Tibial artery (tissue), 4 donors: ENCODE data around the gene DNTTIP2.

Source experiments
- DNase-seq, 2 donors: peaks; one replicate each; pipeline ENCODE4 v3.0.0-alpha.2; 2019
- H3K27ac ChIP-seq, 2 donors: fragments of 200-600 bp; sonication (generic) in 1 of 2; 1 replicate in 1 of 2; 2 replicates in 1 of 2; pipeline ENCODE4 v1.5.1; 2018 to 2019; ENCODE audit warnings: mild to moderate bottlenecking in 1 of 2
- H3K27me3 ChIP-seq, 2 donors: fragments of 200-600 bp; sonication (generic) in 1 of 2; one replicate each; pipeline versions ENCODE4 v1.5.1 to v1.6.0; 2016 to 2019
- H3K36me3 ChIP-seq, 3 donors: fragments of 200-600 bp; sonication (generic) in 2 of 3; one replicate each; pipeline ENCODE4 v1.5.1; 2016 to 2019; ENCODE audit warnings: mild to moderate bottlenecking in 2 of 3
- H3K4me1 ChIP-seq, 4 donors: fragments of 200-600 bp; sonication (generic) in 2 of 4; 1 replicate in 3 of 4; 2 replicates in 1 of 4; pipeline ENCODE4 v1.5.1; 2016 to 2019
- H3K4me3 ChIP-seq, 2 donors: fragments of 200-600 bp; sonication (generic) in 1 of 2; 1 replicate in 1 of 2; 2 replicates in 1 of 2; pipeline ENCODE4 v1.5.1; 2018 to 2019; ENCODE audit warnings: mild to moderate bottlenecking in 2 of 2
- H3K9me3 ChIP-seq, 3 donors: fragments of 200-600 bp; sonication (generic) in 1 of 3; one replicate each; pipeline ENCODE4 v1.5.1; 2016 to 2019
- intact Hi-C: fragments of 100-400 bp; cut with DNase I; formaldehyde crosslinking; loops from one replicate; pipeline ENCODE4 v1.15.0; 2023; ENCODE audit warnings: low total_unique reads
- TF ChIP-seq, protein P1 (sequence below), 2 experiments: fragments of 200-600 bp in 1 of 2; fragments of 450-650 bp in 1 of 2; IDR thresholded peaks; one replicate each; pipeline ENCODE4 v1.5.1; 2017 to 2019; ENCODE audit warnings: antibody characterized with exemption in 2 of 2, mild to moderate bottlenecking in 1 of 2, moderate library complexity in 1 of 2

The DNTTIP2 gene

GRCh38 chr1:93822730-93823425 is 56.1 kb downstream of the DNTTIP2 start:
- TF ChIP-seq, protein P1, sequence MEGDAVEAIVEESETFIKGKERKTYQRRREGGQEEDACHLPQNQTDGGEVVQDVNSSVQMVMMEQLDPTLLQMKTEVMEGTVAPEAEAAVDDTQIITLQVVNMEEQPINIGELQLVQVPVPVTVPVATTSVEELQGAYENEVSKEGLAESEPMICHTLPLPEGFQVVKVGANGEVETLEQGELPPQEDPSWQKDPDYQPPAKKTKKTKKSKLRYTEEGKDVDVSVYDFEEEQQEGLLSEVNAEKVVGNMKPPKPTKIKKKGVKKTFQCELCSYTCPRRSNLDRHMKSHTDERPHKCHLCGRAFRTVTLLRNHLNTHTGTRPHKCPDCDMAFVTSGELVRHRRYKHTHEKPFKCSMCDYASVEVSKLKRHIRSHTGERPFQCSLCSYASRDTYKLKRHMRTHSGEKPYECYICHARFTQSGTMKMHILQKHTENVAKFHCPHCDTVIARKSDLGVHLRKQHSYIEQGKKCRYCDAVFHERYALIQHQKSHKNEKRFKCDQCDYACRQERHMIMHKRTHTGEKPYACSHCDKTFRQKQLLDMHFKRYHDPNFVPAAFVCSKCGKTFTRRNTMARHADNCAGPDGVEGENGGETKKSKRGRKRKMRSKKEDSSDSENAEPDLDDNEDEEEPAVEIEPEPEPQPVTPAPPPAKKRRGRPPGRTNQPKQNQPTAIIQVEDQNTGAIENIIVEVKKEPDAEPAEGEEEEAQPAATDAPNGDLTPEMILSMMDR (IDR thresholded peaks at IDR 0.05) = no peak
- intact Hi-C loops = no loop called here
- Histone ChIP-seq H3K36me3 (no peaks in the 10 kb centered on the region), H3K27ac (no peak overlapping the region), H3K9me3 (no peaks in the 10 kb centered on the region), H3K4me1 (peaks cover 0 to 9% (median 0%) of the 10 kb centered on the region in 4 donors), H3K4me3 (no peak overlapping the region), H3K27me3 (no peaks in the 10 kb centered on the region)
- DNase-seq = no peak

- no peak overlapping the region for H3K27ac ChIP-seq
- DNase-seq = no peak
- no peaks in the 10 kb centered on the region for H3K9me3 ChIP-seq
- H3K27me3 ChIP-seq = no peaks in the 10 kb centered on the region
- intact Hi-C loops = no loop called here
- H3K4me1 ChIP-seq = peaks cover 0 to 9% (median 0%) of the 10 kb centered on the region in 4 donors
- no peaks in the 10 kb centered on the region for H3K36me3 ChIP-seq
- no peak overlapping the region for H3K4me3 ChIP-seq
- TF ChIP-seq, protein P1 (IDR thresholded peaks at IDR 0.05) = no peak
Observed at GRCh38 chr1:93821423-93822144, 57.4 kb downstream of the DNTTIP2 start.

DNA sequence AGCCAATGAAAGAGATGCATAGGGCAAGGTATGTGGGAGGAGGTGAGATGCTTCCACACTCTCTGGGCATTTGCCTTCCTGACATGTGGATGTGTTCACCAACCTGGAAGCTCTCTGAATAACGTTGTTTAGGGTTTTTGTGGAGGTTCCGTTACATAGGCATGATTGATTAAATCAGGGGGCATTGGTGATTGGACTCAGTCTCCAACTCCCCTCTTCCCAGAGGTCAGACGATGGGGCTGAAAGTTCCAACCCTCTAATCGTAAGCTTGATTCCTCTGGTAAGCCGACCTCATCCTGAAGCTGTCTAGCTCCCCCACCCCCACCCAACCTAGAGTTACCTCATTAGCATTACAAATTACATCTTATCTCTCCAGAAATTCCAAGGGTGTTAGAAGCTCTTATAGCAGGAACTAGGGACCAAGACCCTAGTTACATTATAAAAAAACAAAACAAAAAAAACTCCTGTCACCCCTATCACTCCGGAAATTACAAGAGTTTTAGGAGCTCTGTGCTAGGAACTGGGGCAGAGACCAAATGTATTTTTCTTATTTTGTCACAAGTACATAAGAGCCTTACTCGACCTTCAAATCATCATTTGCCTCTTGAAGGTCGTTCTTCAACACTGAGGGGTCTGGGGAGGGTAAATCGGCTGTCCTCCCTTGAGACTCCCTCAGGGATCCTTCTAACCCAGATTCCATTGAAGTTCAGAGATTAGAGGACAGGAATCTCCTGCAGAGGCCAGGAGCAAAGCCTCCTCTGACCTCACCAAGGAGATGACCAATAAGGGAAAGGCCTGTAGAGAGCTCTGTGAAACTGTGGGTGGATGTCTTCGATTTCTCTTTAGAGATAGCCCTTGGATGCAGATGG is 58.2 kb downstream of the DNTTIP2 start:
- intact Hi-C loops = no loop called here
- no peak for DNase-seq
- H3K4me3 ChIP-seq = no peak overlapping the region
- H3K9me3 ChIP-seq = no peaks in the 10 kb centered on the region
- no peaks in the 10 kb centered on the region for H3K36me3 ChIP-seq
- TF ChIP-seq, protein P1 (IDR thresholded peaks at IDR 0.05) = no peak
- no peaks in the 10 kb centered on the region for H3K27me3 ChIP-seq
- no peak overlapping the region for H3K27ac ChIP-seq
- peaks cover 0 to 9% (median 0%) of the 10 kb centered on the region in 4 donors for H3K4me1 ChIP-seq

DNA sequence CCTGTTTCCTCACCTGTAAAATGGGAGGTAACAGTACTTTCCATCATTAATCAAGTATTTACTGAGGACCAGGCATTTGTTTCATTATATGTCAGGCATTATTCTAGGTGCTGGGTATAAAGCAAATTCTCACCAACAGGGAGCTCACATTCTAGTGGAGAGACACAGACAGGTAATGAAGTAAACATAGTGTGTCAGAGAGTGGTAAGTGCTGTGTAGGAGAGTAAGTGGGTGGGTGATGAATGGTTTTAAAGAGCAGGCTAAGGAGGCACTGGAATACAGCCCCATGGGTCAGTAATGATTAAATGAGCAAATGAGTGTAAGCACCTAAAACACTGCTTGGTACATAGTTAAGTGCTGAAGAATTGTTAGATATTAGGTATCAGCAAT is 60.4 kb downstream of the DNTTIP2 start:
- H3K4me3 ChIP-seq = no peak overlapping the region
- peaks cover 0 to 9% (median 0%) of the 10 kb centered on the region in 4 donors for H3K4me1 ChIP-seq
- no peaks in the 10 kb centered on the region for H3K36me3 ChIP-seq
- TF ChIP-seq, protein P1 (IDR thresholded peaks at IDR 0.05) = no peak
- H3K27ac ChIP-seq = no peak overlapping the region
- no peak for DNase-seq
- no peaks in the 10 kb centered on the region for H3K9me3 ChIP-seq
- intact Hi-C loops = no loop called here
- no peaks in the 10 kb centered on the region for H3K27me3 ChIP-seq

DNA sequence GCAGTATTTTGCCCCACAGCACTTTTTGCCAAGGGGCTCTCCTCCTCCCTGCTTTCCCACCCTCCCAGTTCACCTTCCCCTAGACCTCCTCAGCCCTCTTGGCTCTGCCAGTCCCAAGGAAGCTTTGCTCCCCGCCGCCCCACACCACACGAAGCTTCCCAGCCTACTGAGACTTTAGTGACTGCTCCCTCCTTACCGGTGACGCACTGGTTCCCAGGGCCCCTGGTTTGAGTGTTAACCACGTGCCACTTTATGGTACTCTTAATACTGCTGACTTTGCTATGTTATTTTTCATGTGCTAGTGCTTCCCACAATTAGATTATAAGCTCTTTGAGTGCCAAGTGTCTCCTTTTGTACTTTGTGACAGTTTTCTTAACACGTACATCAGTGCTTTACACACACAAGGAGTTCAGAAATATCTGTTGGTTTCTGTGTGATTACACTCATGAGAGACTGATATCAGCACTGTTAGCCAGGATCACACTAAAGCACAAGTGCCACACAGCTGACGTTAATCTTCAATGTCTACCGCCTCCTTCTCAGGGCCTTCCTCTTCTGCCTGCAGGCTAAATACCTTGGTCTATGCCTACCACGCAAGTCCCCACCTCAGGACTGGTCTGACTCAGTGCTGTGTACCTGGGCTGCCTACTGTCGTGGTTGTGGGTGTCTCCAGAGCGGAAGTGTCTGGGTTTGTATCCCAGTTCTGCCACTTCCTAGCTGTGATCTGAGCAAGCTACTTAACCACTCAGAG is 61.0 kb downstream of the DNTTIP2 start:
- H3K36me3 ChIP-seq = no peaks in the 10 kb centered on the region
- H3K27me3 ChIP-seq = no peaks in the 10 kb centered on the region
- no peak overlapping the region for H3K27ac ChIP-seq
- DNase-seq = no peak
- intact Hi-C loops = no loop called here
- H3K4me1 ChIP-seq = peaks cover 0 to 9% (median 0%) of the 10 kb centered on the region in 4 donors
- no peak overlapping the region for H3K4me3 ChIP-seq
- H3K9me3 ChIP-seq = no peaks in the 10 kb centered on the region
- TF ChIP-seq, protein P1 (IDR thresholded peaks at IDR 0.05) = no peak
